ENCODE results near the gene PRKCI.

PRKCI gene

DNA sequence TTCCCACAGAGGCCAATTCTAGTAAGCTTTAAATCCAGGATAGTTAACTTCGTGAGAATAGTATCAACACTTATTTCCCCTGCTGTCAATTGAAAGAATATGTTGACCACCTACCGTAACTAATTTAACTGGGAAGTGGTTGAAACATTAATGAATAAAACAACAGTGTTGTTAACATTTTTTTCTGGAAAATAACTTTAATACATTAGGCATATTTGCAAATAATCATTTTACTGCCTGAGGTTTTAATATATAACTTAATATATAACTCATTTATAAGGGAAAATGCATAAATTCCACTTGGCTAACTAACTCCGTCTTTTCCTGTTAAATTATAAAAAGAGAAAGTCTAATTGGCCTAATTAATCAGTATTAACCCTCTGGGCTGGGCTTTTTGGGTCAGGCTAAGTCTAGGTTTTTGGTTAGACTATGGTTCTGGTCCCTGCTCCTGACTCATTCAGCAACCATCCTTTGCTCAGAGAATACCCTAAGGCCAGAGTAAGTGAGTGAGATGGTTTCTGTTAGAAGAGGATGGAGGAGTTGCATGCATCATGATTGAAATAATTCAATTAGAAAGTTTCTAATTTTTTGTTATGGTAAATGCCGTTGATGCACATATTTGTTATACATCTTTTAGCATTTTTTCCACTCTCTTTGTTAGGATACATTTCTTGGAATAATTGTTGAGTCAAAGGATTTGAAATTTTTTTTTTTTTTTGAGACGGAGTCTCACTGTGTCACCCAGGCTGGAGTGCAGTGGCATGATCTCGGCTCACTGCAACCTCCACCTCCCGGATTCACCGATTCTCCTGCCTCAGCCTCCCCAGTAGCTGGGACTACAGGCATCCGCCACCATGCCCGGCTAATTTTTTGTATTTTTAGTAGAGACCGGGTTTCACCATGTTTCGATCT lies 124.5 kb downstream of the PRKCI start:
- no peaks in the 10 kb centered on the region for H3K36me3 ChIP-seq (replicated peaks; ENCODE audit: insufficient read depth, low read length)
- no peaks in the 10 kb centered on the region for H3K9me3 ChIP-seq (replicated peaks; ENCODE audit: insufficient read depth, low read length)

DNA sequence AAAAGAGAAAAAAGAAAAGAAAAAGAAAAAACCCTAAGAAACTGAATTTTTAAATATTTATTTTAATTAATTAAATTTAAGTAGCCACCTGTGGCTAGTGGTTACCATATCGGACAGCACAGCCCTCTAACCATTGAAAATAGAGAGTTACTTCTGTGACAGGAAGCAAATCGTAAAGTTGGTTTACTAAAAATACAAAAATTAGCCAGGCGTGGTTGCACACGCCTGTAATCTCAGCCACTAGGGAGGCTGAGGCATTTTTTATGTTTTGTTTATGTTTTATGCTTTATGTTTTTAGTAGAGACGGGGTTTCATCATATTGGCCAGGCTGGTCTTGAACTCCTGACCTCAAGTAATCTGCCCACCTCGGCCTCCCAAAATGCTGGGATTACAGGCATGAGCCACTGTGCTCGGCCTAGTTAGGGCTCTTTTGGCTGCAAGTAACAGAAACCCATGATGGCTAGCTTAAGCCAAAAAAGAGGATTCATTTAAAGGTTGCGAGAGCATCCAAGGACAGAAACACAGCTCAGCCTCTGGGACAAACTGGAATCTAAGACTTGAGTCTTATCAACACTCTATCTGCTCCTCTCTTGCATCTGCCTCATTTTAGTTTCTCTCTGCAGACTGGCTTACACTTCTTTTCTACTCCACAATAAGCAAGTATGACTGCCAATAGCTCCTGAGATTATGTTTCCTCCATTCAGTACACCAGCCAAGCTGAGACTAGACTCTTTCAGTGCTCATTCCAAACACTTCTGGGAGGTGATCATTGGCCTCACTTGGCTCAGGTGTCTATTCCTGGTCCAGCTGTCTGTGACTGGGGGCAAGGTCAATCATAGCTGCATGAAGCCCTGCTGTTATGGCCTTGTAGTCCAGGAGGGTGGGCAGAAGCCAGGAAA lies 128.5 kb downstream of the PRKCI start:
- no peak for DNase-seq
- H3K9me3 ChIP-seq (replicated peaks; ENCODE audit: insufficient read depth, low read length), result no peaks in the 10 kb centered on the region
- TF ChIP-seq, protein P1, sequence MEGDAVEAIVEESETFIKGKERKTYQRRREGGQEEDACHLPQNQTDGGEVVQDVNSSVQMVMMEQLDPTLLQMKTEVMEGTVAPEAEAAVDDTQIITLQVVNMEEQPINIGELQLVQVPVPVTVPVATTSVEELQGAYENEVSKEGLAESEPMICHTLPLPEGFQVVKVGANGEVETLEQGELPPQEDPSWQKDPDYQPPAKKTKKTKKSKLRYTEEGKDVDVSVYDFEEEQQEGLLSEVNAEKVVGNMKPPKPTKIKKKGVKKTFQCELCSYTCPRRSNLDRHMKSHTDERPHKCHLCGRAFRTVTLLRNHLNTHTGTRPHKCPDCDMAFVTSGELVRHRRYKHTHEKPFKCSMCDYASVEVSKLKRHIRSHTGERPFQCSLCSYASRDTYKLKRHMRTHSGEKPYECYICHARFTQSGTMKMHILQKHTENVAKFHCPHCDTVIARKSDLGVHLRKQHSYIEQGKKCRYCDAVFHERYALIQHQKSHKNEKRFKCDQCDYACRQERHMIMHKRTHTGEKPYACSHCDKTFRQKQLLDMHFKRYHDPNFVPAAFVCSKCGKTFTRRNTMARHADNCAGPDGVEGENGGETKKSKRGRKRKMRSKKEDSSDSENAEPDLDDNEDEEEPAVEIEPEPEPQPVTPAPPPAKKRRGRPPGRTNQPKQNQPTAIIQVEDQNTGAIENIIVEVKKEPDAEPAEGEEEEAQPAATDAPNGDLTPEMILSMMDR (IDR thresholded peaks at IDR 0.05; ENCODE audit: low read length), result no peak
- TF ChIP-seq EZH2phosphoT487 (IDR thresholded peaks at IDR 0.05; ENCODE audit: low read length) (no peak), EZH2 (optimal IDR thresholded peaks at IDR 0.05; ENCODE audit: low read depth, low read length) (no peak)
- H4K20me1 ChIP-seq (ENCODE audit: insufficient read depth, low read length), result no peaks in the 10 kb centered on the region
- H3K79me2 ChIP-seq (ENCODE audit: low read length), result no peaks in the 10 kb centered on the region
- H3K4me2 ChIP-seq (ENCODE audit: low read depth, low read length), result no peak overlapping the region
- H3K27me3 ChIP-seq (replicated peaks; ENCODE audit: insufficient read depth, low read length), result no peaks in the 10 kb centered on the region
- no peak overlapping the region for H3K4me3 ChIP-seq (ENCODE audit: low read length)
- no peaks in the 10 kb centered on the region for H3K9me2 ChIP-seq (replicated peaks; ENCODE audit: insufficient read depth, low read length)
- H3K9ac ChIP-seq (ENCODE audit: low read length), result no peak overlapping the region
- H2AFZ ChIP-seq (ENCODE audit: low read length), result no peak overlapping the region
- H3F3A ChIP-seq (ENCODE audit: insufficient read depth, low read length), result peaks cover 14% of the 10 kb centered on the region
- H3K4me1 ChIP-seq (ENCODE audit: low read length), result peaks cover 16% of the 10 kb centered on the region
- no peaks in the 10 kb centered on the region for H3K36me3 ChIP-seq (replicated peaks; ENCODE audit: insufficient read depth, low read length)
- no peak overlapping the region for H3K27ac ChIP-seq (ENCODE audit: low read length)

More for the DNA sequence above, 124.5 kb downstream of the PRKCI start:
- Histone ChIP-seq H3K9me2 (replicated peaks; ENCODE audit: insufficient read depth, low read length) (no peaks in the 10 kb centered on the region), H2AFZ (ENCODE audit: low read length) (no peak overlapping the region), H3K9ac (ENCODE audit: low read length) (no peak overlapping the region), H4K20me1 (ENCODE audit: insufficient read depth, low read length) (no peaks in the 10 kb centered on the region), H3K27me3 (replicated peaks; ENCODE audit: insufficient read depth, low read length) (no peaks in the 10 kb centered on the region), H3K27ac (ENCODE audit: low read length) (no peak overlapping the region), H3F3A (ENCODE audit: insufficient read depth, low read length) (no peaks in the 10 kb centered on the region), H3K4me2 (ENCODE audit: low read depth, low read length) (no peak overlapping the region), H3K4me1 (ENCODE audit: low read length) (no peaks in the 10 kb centered on the region), H3K4me3 (ENCODE audit: low read length) (no peak overlapping the region), H3K79me2 (ENCODE audit: low read length) (no peaks in the 10 kb centered on the region)
- TF ChIP-seq, protein P1 (IDR thresholded peaks at IDR 0.05; ENCODE audit: low read length), result no peak
- DNase-seq, result no peak

DNA sequence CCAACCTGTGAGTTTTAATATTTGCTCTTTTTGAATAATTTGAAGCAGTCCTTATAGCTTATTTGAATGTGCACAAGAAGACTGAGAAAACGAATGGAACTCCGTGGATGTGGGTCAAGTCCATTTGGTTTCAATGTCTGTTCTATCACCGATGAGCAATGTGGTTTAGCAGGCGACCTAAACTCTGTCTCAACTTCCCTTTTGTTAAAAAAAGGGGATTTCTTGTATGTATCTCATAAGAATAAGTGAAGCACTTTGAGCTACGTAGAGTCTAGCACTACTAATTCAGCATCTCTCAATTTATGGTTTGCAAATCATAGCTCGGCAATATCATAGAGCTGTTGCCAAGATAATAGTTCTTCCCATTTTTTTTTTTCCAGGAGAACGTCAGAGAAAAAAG lies 130.7 kb downstream of the PRKCI start:
- no peak overlapping the region for H2AFZ ChIP-seq (ENCODE audit: low read length)
- H3K9me2 ChIP-seq (replicated peaks; ENCODE audit: insufficient read depth, low read length), result no peaks in the 10 kb centered on the region
- peaks cover 16% of the 10 kb centered on the region for H3K4me1 ChIP-seq (ENCODE audit: low read length)
- H3K9ac ChIP-seq (ENCODE audit: low read length), result no peak overlapping the region
- TF ChIP-seq, protein P1 (IDR thresholded peaks at IDR 0.05; ENCODE audit: low read length), result no peak
- TF ChIP-seq EZH2phosphoT487 (IDR thresholded peaks at IDR 0.05; ENCODE audit: low read length) (no peak), EZH2 (optimal IDR thresholded peaks at IDR 0.05; ENCODE audit: low read depth, low read length) (no peak)
- H3K79me2 ChIP-seq (ENCODE audit: low read length), result peaks cover 3% of the 10 kb centered on the region
- no peaks in the 10 kb centered on the region for H3K36me3 ChIP-seq (replicated peaks; ENCODE audit: insufficient read depth, low read length)
- H3K9me3 ChIP-seq (replicated peaks; ENCODE audit: insufficient read depth, low read length), result no peaks in the 10 kb centered on the region
- H4K20me1 ChIP-seq (ENCODE audit: insufficient read depth, low read length), result no peaks in the 10 kb centered on the region
- H3K27me3 ChIP-seq (replicated peaks; ENCODE audit: insufficient read depth, low read length), result no peaks in the 10 kb centered on the region
- peaks cover 22% of the 10 kb centered on the region for H3F3A ChIP-seq (ENCODE audit: insufficient read depth, low read length)
- H3K4me3 ChIP-seq (ENCODE audit: low read length), result no peak overlapping the region
- no peak overlapping the region for H3K27ac ChIP-seq (ENCODE audit: low read length)
- no peak for DNase-seq
- no peak overlapping the region for H3K4me2 ChIP-seq (ENCODE audit: low read depth, low read length)
